HG03095 (cell line): ENCODE results near the gene TMEM132E.
"Not testable (repeated sequence)": the region's sequence is repeated elsewhere in the genome, so short reads cannot be mapped to it uniquely, and the experiment has no call there.

ENCODE experiments used
- ATAC-seq: cut with Tn5 transposase; IDR thresholded peaks from one replicate; pipeline ENCODE4 v1.9.1; 2021; ENCODE audit warnings: moderate library complexity; ENCODE audit not compliant: unreplicated experiment

Gene TMEM132E

GRCh38 chr17:34579017-34579946 lies at the start of gene TMEM132E:
Gene TMEM132E (plus strand): TSS chr17:34579582. CDS start chr17:34581077, 1,495 bp downstream.
- ATAC-seq = no peak

DNA sequence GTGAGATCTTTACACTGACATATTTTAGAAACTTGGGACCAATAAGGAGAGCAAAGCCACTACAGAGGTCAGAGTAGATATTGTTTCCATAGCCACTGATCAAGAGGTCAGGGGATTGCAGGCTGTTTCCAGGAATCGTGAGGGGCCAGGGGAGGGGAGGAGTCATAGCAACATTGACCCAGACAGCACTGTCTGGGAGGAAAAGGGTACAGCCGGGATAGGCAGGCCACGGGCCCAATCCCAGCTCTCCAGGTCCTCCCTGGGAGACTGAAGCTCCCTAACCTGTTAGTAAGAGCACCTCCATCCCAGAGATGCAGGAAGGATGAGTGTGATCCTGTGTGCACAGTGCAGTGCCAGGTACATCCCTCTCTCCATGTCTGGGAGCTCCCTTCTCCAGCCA lies 48.5 kb upstream of the TMEM132E start:
- no peak for ATAC-seq

DNA sequence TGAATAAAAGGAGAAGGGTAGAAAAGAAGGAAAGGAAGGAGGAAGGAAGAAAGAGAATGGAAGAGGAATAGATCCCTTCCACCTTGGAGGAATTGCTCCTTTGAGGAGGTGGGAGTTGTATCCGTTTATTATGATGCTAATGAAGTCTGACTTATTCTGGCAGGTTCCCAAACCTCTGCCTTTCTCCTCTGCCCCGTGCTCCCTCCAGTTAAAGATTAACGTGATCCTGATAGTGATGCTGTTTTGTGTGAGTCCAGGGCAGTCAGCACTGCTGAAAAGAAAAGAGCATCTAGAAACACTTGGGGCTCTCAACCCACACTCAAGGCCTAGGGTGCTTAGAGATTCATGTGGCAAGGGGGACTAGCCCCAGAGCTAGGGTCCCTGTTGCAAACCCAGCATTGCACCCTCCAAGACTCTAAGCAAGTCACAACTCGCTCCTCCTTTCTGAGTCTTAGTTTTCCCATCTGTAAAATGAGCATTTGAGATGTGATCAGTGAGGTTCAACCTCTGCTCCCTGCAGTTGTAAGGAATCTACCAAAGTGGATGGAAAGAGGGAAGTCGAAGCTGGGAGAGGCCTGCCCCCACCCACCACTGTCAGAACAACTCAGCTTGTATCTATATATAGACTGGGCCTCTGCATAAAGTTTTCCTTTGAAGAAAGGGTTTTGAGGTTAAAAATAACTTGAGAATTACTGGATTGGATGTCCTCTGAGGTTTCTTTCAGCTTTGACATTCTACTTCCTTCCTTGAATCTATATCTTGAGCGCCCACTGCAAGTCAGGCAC lies 46.9 kb upstream of the TMEM132E start:
- ATAC-seq = no peak

DNA sequence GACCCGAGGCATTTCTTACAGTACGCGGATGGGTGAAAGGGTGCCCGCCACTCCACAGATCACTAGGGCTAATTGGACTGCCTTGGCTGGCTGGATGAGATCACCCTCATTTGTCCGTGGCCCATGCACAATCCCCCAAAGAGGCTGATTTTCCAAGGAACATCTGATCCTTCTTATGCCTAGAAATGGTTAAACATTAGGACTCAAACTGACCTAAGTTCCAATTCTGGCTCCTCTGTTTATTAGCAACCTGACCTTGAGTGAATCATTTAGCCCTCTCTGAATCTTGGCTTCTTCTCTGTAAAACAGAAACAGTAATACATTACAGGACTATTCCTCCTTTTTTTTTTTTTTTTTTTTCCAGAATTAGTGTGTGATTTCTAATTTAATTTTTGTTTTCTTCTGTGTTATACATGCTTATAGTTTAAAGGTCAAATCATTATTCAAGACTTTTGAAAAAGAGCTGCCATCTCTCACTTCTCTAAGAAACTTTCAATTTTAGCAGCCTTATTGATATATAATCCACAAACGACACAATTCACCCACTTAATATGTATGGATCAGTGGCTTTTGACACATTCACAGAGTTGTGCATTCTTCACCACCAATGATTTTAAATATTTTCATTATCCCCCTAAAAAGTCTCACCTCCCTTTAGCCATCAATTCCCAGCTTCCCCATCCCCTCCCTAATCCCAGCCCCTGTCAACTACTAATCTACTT lies 45.4 kb upstream of the TMEM132E start:
- no peak for ATAC-seq

- no peak for ATAC-seq
These were observed 41.9 kb upstream of the TMEM132E start for GRCh38 chr17:34537445-34537844.

DNA sequence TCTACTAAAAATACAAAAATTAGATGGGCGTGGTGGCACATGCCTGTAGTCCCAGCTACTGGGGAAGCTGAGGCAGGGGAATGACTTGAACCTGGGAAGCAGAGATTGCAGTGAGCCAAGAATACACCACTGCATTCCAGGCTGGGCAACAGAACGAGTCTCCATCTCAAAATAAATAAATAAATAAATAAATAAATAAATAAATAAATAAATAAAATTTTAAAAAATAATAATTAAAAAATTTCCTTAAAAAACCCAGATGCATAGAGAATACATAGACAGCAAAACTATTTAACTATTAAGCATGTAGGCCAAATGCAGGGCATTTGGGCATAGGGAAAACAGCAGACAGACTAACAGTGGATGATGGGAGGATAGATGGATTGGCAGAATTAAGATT lies 40.8 kb upstream of the TMEM132E start:
- ATAC-seq = not testable (repeated sequence)

DNA sequence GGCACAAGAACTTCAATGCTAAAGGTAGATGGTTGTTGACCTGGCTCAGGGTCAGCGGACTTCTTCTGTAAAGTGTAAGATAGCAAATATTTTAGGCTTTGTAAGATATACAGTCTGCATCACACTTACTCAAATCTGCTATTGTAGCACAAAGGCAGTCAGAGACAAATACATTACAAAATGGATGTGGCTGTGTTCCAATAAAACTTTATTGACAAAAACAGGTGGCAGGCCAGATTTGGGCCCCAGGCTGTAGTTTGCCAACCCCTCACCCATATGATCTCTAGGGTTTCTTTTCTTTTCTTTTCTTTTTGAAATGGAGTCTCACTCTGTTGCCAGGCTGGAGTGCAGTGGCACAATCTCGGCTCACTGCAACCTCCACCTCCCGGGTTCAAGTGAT lies 39.5 kb upstream of the TMEM132E start:
- ATAC-seq = no peak

DNA sequence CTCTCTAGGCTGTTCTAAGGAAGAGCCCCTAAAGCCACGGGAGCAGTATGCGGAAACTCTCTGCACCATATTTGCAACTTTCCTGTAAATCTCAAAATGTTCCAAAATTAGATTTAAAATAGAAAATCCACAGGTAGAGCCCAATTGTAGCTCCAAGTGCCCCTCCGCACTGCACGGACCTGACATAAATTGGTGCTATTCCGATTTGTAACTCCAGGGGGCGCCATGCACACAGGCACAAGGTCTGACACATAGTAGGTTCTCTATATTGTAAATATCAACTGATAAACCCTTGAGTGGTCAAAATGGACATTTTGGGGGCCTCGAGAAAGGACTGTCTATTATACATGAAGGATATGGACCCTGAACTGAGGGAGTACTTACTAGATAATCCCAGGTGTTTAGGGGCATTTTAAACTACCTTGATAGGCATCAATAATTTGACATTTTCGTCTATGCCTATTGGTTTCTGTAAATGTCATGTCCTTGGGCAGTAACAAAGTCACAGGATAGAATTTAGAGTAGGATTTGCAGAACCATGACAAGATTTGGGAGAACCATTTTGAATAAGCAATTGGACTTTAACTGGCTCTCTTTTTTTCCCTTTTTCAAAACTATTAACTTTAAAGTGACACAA lies 36.6 kb upstream of the TMEM132E start:
- ATAC-seq = no peak

- ATAC-seq = no peak
These were observed 31.8 kb upstream of the TMEM132E start for GRCh38 chr17:34547453-34548063.

- ATAC-seq = no peak
These were observed 29.4 kb upstream of the TMEM132E start for GRCh38 chr17:34549966-34550365.

GRCh38 chr17:34553907-34554306 lies 25.5 kb upstream of the TMEM132E start:
- ATAC-seq = no peak

GRCh38 chr17:34556384-34556783 lies 23.0 kb upstream of the TMEM132E start:
- ATAC-seq = no peak

GRCh38 chr17:34556931-34557330 lies 22.5 kb upstream of the TMEM132E start:
- no peak for ATAC-seq

GRCh38 chr17:34561328-34561727 lies 18.1 kb upstream of the TMEM132E start:
- no peak for ATAC-seq

DNA sequence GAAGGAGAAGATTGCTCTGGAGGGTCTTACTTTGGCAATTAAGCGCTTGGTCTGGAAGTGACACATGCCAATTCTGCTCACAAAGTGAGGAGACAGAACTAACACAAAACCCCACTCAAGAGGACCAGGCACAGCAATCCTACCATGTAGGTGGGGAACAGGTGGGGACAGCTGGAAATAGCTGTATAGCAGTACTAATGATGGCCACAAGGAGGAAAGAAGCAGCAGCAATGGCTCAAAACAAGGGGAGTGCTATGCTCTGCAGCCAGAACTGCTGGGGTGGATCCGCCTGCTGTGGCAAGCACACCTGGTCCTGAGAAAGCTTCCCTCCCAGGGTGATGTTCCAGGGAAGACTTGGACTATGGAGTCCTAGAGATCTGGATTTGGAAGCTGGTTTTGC lies 17.0 kb upstream of the TMEM132E start:
- no peak for ATAC-seq

GRCh38 chr17:34565713-34566112 lies 13.7 kb upstream of the TMEM132E start:
- ATAC-seq = no peak

DNA sequence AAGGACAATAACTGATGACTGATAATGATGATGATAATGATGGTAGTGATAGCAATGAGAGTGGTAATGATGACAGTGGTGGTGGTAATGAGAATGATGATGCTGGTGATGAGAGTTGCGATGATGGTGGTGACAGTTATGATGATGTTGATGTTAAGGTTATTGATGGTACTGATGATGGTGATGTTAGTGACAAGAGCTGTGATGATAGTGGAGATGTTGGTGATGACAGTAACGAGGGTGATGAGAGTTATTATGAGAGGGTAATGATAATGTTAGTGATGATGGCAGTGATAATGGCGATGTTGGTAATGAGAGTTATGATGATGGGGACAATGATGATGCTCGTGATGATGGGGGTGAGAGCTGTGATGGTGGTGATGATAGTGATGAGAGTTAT lies 13.2 kb upstream of the TMEM132E start:
- ATAC-seq = no peak

- ATAC-seq = no peak
These were observed 12.5 kb upstream of the TMEM132E start for GRCh38 chr17:34566873-34567272.

- ATAC-seq = no peak
These were observed 11.5 kb upstream of the TMEM132E start for GRCh38 chr17:34567691-34568465.

DNA sequence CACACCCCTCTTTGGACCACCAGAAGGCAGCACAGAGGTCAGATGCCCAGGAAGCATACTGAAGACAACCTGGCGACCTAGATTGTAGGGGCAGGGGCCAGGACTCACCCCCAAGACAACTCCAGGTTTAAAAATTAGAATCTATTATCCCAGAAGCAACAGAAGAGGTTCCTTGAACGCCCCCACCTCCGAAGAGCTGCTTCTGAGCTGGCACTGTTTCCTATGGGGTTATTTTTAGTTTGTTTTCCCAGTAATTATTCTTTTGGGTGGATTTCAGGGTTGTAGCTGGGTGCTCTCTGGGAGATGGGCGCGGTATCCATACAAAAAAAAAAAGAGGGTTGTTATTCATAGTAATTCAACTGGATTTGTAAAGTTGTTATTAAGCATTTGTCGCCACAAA lies 10.4 kb upstream of the TMEM132E start:
- ATAC-seq = no peak
